Measurements from ENCODE around the gene FES. TPM values are rescaled to one million over a fixed set of nuclear protein-coding genes. Genes with fewer than 3 reads are reported as not detected.
A peak's percentile ranks its signal among the peaks of the same experiment; 100 is the strongest.

The FES gene
- total RNA-seq, 1 donor from 2014 or later, result 48.0 TPM

DNA sequence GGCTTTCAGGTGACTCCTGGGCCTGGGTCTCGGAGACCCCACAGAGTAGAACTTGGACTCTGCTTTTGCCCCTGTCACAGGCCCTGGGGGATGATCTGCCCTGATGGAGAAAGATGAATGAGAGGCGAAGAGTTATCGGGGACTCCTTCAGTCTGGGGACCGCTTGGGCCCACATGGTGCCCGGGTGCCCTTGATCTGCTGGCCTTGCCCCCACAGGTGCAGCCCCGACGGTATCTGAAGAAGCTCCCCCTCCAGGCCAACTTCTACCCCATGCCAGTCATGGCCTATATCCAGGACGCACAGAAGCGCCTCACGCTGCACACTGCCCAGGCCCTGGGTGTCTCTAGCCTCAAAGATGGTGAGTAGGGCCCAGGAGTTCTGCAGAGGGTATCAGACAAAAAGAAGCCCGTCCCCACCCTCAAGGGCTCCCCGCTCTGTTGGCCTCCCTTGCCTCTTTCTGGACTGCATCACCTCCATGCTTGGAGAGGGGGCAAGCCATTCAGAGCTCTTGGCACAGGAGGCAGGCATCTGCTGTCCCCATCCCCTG is 29.2 kb downstream of the FES start:
- peaks cover 3% of the 10 kb centered on the region for H3K4me1 ChIP-seq
- H3K36me3 ChIP-seq, result peaks cover 99% of the 10 kb centered on the region
- H3K27me3 ChIP-seq, result no peaks in the 10 kb centered on the region
- intact Hi-C loops (cut with DNase I), result no loop called here
- H3K27ac ChIP-seq, result no peak overlapping the region
- no peaks in the 10 kb centered on the region for H3K9me3 ChIP-seq
- DNase-seq (no peak), ATAC-seq (no peak)
- no peak overlapping the region for H3K4me3 ChIP-seq
- TF ChIP-seq CTCF (IDR thresholded peaks at IDR 0.05), result no peak

DNA sequence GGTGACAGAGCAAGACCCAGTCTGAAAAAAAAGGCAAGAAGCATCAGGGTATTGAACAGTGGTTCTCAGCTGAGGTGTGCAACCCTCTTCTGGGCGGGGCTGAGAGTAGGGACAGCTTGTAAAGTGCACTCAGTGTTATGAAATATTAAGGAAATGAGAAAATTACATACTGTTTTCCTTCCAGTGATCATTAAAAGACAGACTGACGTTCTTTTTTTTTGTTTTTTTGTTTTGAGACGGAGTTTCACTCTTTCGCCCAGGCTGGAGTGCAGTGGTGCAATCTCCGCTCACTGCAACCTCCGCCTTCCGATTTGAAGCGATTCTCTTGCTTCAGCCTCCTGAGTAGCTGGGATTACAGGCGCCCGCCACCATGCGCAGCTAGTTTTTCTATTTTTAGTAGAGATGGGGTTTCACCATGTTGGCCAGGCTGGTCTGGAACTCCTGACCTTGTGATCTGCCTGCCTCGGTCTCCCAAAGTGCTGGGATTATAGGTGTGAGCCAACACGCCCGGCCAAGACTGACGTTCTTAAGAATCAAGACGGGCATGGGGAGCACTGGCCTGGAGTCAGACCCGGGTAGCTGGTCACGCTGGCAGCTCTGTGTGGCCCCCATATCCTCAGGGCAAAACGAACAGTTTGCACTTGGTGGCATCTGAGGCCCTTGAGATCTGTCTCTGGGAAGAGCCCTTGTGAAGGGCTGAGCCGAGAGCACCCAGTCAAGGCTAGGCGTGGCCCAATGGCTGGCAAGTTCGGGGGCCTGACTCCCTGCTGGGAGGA is 30.2 kb downstream of the FES start:
- ATAC-seq, result peak; percentile 45
- Histone ChIP-seq H3K9me3 (no peaks in the 10 kb centered on the region), H3K36me3 (peaks cover 99% of the 10 kb centered on the region), H3K27ac (peak overlapping the region; percentile 51), H3K4me3 (no peak overlapping the region), H3K4me1 (peaks cover 3% of the 10 kb centered on the region), H3K27me3 (no peaks in the 10 kb centered on the region)
- peak; percentile 72 for DNase-seq
- intact Hi-C loops (cut with DNase I), result no loop called here
- TF ChIP-seq CTCF (IDR thresholded peaks at IDR 0.05), result no peak

GRCh38 chr15:90915216-90915807 is 31.0 kb downstream of the FES start:
- no peaks in the 10 kb centered on the region for H3K27me3 ChIP-seq
- DNase-seq (no peak), ATAC-seq (no peak)
- intact Hi-C loops (cut with DNase I), result no loop called here
- peak overlapping the region; percentile 51 for H3K27ac ChIP-seq
- H3K9me3 ChIP-seq, result no peaks in the 10 kb centered on the region
- peaks cover 99% of the 10 kb centered on the region for H3K36me3 ChIP-seq
- H3K4me1 ChIP-seq, result peaks cover 3% of the 10 kb centered on the region
- no peak overlapping the region for H3K4me3 ChIP-seq
- TF ChIP-seq CTCF (IDR thresholded peaks at IDR 0.05), result no peak

DNA sequence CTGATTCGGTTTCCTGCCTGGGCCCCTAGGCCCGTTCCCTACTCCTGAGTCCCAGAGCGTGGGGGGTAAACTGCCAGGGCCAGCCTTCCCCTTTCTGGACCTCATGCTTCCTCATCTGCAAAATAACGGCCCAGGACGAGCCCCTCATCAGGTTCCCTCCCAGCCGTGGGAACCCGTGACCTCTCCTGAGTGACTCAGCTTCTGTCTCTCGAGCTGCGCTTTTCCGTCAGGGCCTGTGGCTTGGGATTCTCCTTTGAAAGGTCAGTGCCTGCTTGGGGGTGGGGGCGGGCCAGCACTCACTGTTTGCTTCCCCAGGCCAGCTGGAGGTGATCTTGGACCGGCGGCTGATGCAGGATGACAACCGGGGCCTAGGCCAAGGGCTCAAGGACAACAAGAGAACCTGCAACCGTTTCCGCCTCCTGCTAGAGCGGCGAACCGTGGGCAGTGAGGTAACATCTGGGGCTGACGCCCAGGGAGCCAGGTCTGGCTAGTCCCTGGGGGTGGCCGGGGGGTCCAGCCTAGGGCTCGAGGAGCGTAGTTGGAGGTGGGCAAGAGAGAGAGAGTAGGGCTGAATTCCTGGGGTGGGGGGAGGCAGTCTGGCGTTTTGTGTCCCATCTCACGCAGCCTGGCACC is 31.6 kb downstream of the FES start:
- Histone ChIP-seq H3K9me3 (no peaks in the 10 kb centered on the region), H3K4me1 (peaks cover 3% of the 10 kb centered on the region), H3K36me3 (peaks cover 99% of the 10 kb centered on the region), H3K27me3 (no peaks in the 10 kb centered on the region), H3K27ac (peak overlapping the region; percentile 51), H3K4me3 (peak overlapping the region; percentile 23)
- peak; percentile 87 for DNase-seq
- ATAC-seq, result peak; percentile 84
- intact Hi-C loops (cut with DNase I), result no loop called here
- TF ChIP-seq CTCF (IDR thresholded peaks at IDR 0.05), result no peak

DNA sequence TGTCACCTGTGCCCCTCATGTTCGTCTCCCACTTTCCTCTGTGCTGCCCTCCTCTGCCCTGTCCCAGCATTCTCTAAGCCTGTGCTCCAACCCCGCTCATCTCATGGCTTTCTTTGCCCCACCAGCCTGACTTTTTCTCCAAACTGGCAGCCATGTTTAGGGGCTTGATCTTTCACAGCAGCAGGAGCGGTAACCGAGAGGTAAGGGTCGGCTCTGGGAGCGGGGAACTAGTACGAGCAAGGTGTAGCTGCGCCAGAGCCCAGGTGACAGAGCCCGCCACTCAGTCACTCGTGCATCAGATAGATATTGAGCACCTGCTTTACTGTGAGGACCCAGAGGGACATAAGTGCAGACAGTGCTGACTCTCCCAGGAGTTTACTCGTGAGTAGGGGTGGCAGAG is 32.2 kb downstream of the FES start:
- no peaks in the 10 kb centered on the region for H3K9me3 ChIP-seq
- H3K27me3 ChIP-seq, result no peaks in the 10 kb centered on the region
- no peak for TF ChIP-seq CTCF (IDR thresholded peaks at IDR 0.05)
- H3K4me3 ChIP-seq, result peak overlapping the region; percentile 23
- H3K27ac ChIP-seq, result no peak overlapping the region
- H3K36me3 ChIP-seq, result peaks cover 99% of the 10 kb centered on the region
- DNase-seq (no peak), ATAC-seq (no peak)
- intact Hi-C loops (cut with DNase I), result no loop called here
- peaks cover 3% of the 10 kb centered on the region for H3K4me1 ChIP-seq
